H9 (cell line): ENCODE data around the gene RIPOR1. TPM values are rescaled to one million over a fixed set of nuclear protein-coding genes. Genes with fewer than 3 reads are reported as not detected.

Source experiments
- DNase-seq: peaks from one replicate; pipeline ENCODE4 v3.0.0-alpha.2; 2017
- H2AFZ ChIP-seq: one replicate; pipeline ENCODE4 v1.6.1; 2013; ENCODE audit warnings: mild to moderate bottlenecking, low read length, control low read depth, moderate library complexity
- H2AK5ac ChIP-seq: 2 replicates; pipeline ENCODE4 v1.6.1; 2013; ENCODE audit warnings: low read length, control low read depth, mixed read lengths; ENCODE audit not compliant: insufficient read length
- H2BK120ac ChIP-seq: one replicate; pipeline ENCODE4 v1.6.1; 2013; ENCODE audit warnings: low read depth, mild to moderate bottlenecking, low read length, control low read depth, inconsistent platforms; ENCODE audit not compliant: poor library complexity, severe bottlenecking
- H2BK12ac ChIP-seq: 2 replicates; pipeline ENCODE4 v1.6.1; 2013; ENCODE audit warnings: low read length, control low read depth, mixed read lengths, low read depth; ENCODE audit not compliant: insufficient read length
- H2BK15ac ChIP-seq: 2 replicates; pipeline ENCODE4 v1.6.1; 2013; ENCODE audit warnings: low read depth, low read length, control low read depth
- H2BK20ac ChIP-seq: one replicate; pipeline ENCODE4 v1.6.1; 2013; ENCODE audit warnings: low read depth, mild to moderate bottlenecking, low read length, control low read depth, inconsistent platforms; ENCODE audit not compliant: poor library complexity, severe bottlenecking
- H2BK5ac ChIP-seq: 2 replicates; pipeline ENCODE4 v1.6.1; 2013; ENCODE audit warnings: low read length, control low read depth, mixed read lengths; ENCODE audit not compliant: insufficient read length
- H3K14ac ChIP-seq: 2 replicates; pipeline ENCODE4 v1.6.1; 2013; ENCODE audit warnings: low read length, control low read depth; ENCODE audit not compliant: insufficient read depth
- H3K18ac ChIP-seq: 2 replicates; pipeline ENCODE4 v1.6.1; 2013; ENCODE audit warnings: low read depth, mild to moderate bottlenecking, mixed read lengths, low read length, control low read depth; ENCODE audit not compliant: insufficient read length
- H3K23ac ChIP-seq: 2 replicates; pipeline ENCODE4 v1.6.1; 2013; ENCODE audit warnings: low read length, control low read depth, mixed read lengths, low read depth; ENCODE audit not compliant: insufficient read length
- H3K23me2 ChIP-seq: 2 replicates; pipeline ENCODE4 v1.6.1; 2013; ENCODE audit warnings: low read depth, mild to moderate bottlenecking, mixed read lengths, low read length, control low read depth; ENCODE audit not compliant: insufficient read length, poor library complexity, severe bottlenecking
- H3K27ac ChIP-seq: 2 replicates; pipeline ENCODE4 v1.5.1; 2013; ENCODE audit warnings: low read length, control low read depth, mixed read lengths, low read depth; ENCODE audit not compliant: insufficient read length
- H3K27me3 ChIP-seq: 2 replicates; pipeline ENCODE4 v1.6.1; 2013; ENCODE audit warnings: low read length, control low read depth, inconsistent platforms; ENCODE audit not compliant: insufficient read depth
- H3K4ac ChIP-seq: 2 replicates; pipeline ENCODE4 v1.6.1; 2013; ENCODE audit warnings: low read depth, mild to moderate bottlenecking, control low read depth, inconsistent platforms, low read length, moderate library complexity
- H3K4me1 ChIP-seq: 2 replicates; pipeline ENCODE4 v1.6.1; 2013; ENCODE audit warnings: low read length, control low read depth, inconsistent platforms; ENCODE audit not compliant: insufficient read depth
- H3K4me2 ChIP-seq: 2 replicates; pipeline ENCODE4 v1.6.1; 2013; ENCODE audit warnings: low read length, control low read depth, mixed read lengths; ENCODE audit not compliant: insufficient read length, insufficient read depth
- H3K56ac ChIP-seq: 2 replicates; pipeline ENCODE4 v1.6.1; 2013; ENCODE audit warnings: low read depth, mild to moderate bottlenecking, mixed read lengths, low read length, control low read depth; ENCODE audit not compliant: insufficient read length
- H3K79me1 ChIP-seq: 2 replicates; pipeline ENCODE4 v1.6.1; 2013; ENCODE audit warnings: low read depth, mild to moderate bottlenecking, moderate library complexity, low read length, control low read depth, inconsistent platforms; ENCODE audit not compliant: insufficient read depth, poor library complexity, severe bottlenecking
- H3K79me2 ChIP-seq: 2 replicates; pipeline ENCODE4 v1.6.1; 2013; ENCODE audit warnings: low read length, control low read depth, inconsistent platforms; ENCODE audit not compliant: insufficient read depth
- H3K9ac ChIP-seq: 2 replicates; pipeline ENCODE4 v1.6.1; 2013; ENCODE audit warnings: low read length, control low read depth, mixed read lengths; ENCODE audit not compliant: insufficient read length; ENCODE audit errors: extremely low read depth
- H3K9me3 ChIP-seq: one replicate; pipeline ENCODE4 v1.6.1; 2013; ENCODE audit warnings: low read depth, low read length, inconsistent platforms; ENCODE audit not compliant: control insufficient read depth
- H3T11ph ChIP-seq: one replicate; pipeline ENCODE4 v1.6.1; 2013; ENCODE audit warnings: mild to moderate bottlenecking, low read length, control low read depth, inconsistent platforms
- H4K20me1 ChIP-seq: one replicate; pipeline ENCODE4 v1.6.1; 2013; ENCODE audit not compliant: control insufficient read depth, insufficient read length, insufficient read depth
- H4K5ac ChIP-seq: 2 replicates; pipeline ENCODE4 v1.6.1; 2013; ENCODE audit warnings: low read depth, mild to moderate bottlenecking, mixed read lengths, low read length, control low read depth; ENCODE audit not compliant: insufficient read length
- H4K8ac ChIP-seq: replicated peaks from 2 replicates; pipeline ENCODE4 v1.6.1; 2013; ENCODE audit warnings: low read length, control low read depth, mixed read lengths, low read depth; ENCODE audit not compliant: insufficient read length
- H4K91ac ChIP-seq: 2 replicates; pipeline ENCODE4 v1.6.1; 2013; ENCODE audit warnings: low read depth, mild to moderate bottlenecking, moderate library complexity, mixed read lengths, low read length, control low read depth; ENCODE audit not compliant: insufficient read length
- H3K27ac Mint-ChIP-seq, 3 experiments: 2 replicates in 2 of 3; 3 replicates in 1 of 3; pipeline ENCODE4 v1.8.0; 2020 to 2021; ENCODE audit warnings: mixed read lengths in 3 of 3, mild to moderate bottlenecking in 1 of 3, moderate library complexity in 1 of 3
- H3K27me3 Mint-ChIP-seq: 2 replicates; pipeline ENCODE4 v1.8.0; 2021; ENCODE audit warnings: low read depth, mild to moderate bottlenecking, moderate library complexity, mixed read lengths
- H3K36me3 Mint-ChIP-seq, 3 experiments: 2 replicates in 2 of 3; 3 replicates in 1 of 3; pipeline ENCODE4 v1.8.0; 2020 to 2021; ENCODE audit warnings: low read depth in 3 of 3, mixed read lengths in 3 of 3; ENCODE audit not compliant: insufficient read depth in 1 of 3
- H3K4me1 Mint-ChIP-seq, 2 experiments: 2 replicates each; pipeline ENCODE4 v1.8.0; 2020; ENCODE audit warnings: mixed read lengths in 2 of 2
- H3K4me3 Mint-ChIP-seq, 2 experiments: 2 replicates in 1 of 2; 3 replicates in 1 of 2; pipeline ENCODE4 v1.8.0; 2020 to 2021; ENCODE audit warnings: mild to moderate bottlenecking in 2 of 2, mixed read lengths in 2 of 2, moderate library complexity in 1 of 2
- H3K9me3 Mint-ChIP-seq, 2 experiments: 2 replicates in 1 of 2; 3 replicates in 1 of 2; pipeline ENCODE4 v1.8.0; 2020; ENCODE audit warnings: mild to moderate bottlenecking in 2 of 2, mixed read lengths in 2 of 2, moderate library complexity in 1 of 2
- CTCF ChIP-seq: fragments of 200-600 bp; sonication (generic); conservative IDR thresholded peaks from 3 replicates; pipeline ENCODE4 v1.8.0; 2021; ENCODE audit warnings: antibody characterized with exemption, mild to moderate bottlenecking
- WGBS: extraction: QIAGEN DNeasy Blood & Tissue Kit; methylation state at CpG from one replicate; pipeline ENCODE4 v1.1.7; 2013; ENCODE audit warnings: missing lambda C conversion rate, low lambda C conversion rate, mixed read lengths; ENCODE audit not compliant: insufficient read length; ENCODE audit errors: extremely low coverage; 5-methylcytosine and 5-hydroxymethylcytosine counted together
- total RNA-seq: library from RNA; stranded (reverse); gene quantifications from 2 replicates; pipeline ENCODE4 v1.2.1, GENCODE V29; 2021

Gene RIPOR1
- total RNA-seq, 1 experiment from 2014 or later: 14.3 TPM

DNA sequence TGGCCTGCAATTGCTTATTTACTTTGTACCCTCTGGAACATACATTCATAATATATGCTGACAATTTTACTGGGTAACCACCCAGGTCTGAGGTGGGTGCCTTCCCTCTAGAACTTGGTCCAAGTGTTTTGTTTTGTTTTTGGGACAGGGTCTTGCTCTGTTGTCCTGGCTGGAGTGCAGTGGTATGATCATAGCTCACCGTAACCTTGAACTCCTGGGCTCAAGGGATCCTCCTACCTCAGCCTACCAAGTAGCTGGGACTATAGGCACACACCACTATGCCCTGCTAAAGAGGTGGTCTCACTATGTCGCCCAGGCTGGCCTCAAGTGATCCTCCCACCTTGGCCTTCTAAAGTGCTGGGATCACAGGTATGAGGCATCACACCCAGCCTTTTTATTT lies 22.5 kb downstream of the RIPOR1 start:
- H2BK12ac ChIP-seq: no peak overlapping the region
- H3K18ac ChIP-seq: no peak overlapping the region
- no peak overlapping the region for H3K23ac ChIP-seq
- DNase-seq: no peak
- no peak overlapping the region for H3K56ac ChIP-seq
- Mint-ChIP-seq H3K4me1 (peaks cover 10 to 21% of the 10 kb centered on the region in 2 experiments), H3K36me3 (peaks cover 0 to 11% (median 0%) of the 10 kb centered on the region in 3 experiments; a peak in 5 of 7 replicates), H3K27me3 (no peaks in the 10 kb centered on the region), H3K9me3 (no peaks in the 10 kb centered on the region), H3K4me3 (no peak overlapping the region), H3K27ac (no peak overlapping the region)
- no peak overlapping the region for H3T11ph ChIP-seq
- H3K9ac ChIP-seq: no peak overlapping the region
- no peak overlapping the region for H4K5ac ChIP-seq
- H3K14ac ChIP-seq: no peak overlapping the region
- no peak overlapping the region for H4K8ac ChIP-seq
- no peak overlapping the region for H2BK15ac ChIP-seq
- no peaks in the 10 kb centered on the region for H3K9me3 ChIP-seq
- TF ChIP-seq CTCF: no peak
- H4K91ac ChIP-seq: no peak overlapping the region
- H3K4me2 ChIP-seq: no peak overlapping the region
- no peak overlapping the region for H2BK120ac ChIP-seq
- no peaks in the 10 kb centered on the region for H3K79me2 ChIP-seq
- H3K23me2 ChIP-seq: no peaks in the 10 kb centered on the region
- no peak overlapping the region for H2AK5ac ChIP-seq
- H2BK5ac ChIP-seq: no peak overlapping the region
- H3K27ac ChIP-seq: no peak overlapping the region
- no peaks in the 10 kb centered on the region for H3K27me3 ChIP-seq
- H3K4me1 ChIP-seq: no peaks in the 10 kb centered on the region; the same call in 1 of the 2 replicates
- no peak overlapping the region for H3K4ac ChIP-seq
- H4K20me1 ChIP-seq: no peaks in the 10 kb centered on the region
- no peak overlapping the region for H2AFZ ChIP-seq
- H3K79me1 ChIP-seq: no peaks in the 10 kb centered on the region
- no CpG with 5 or more reads among the region's 2 CpGs for WGBS
- H2BK20ac ChIP-seq: no peak overlapping the region
